ENCODE measurements around the gene ASXL1. TPM values are rescaled to one million over a fixed set of nuclear protein-coding genes. Genes with fewer than 3 reads are reported as not detected.
"Not testable (repeated sequence)": the region's sequence is repeated elsewhere in the genome, so short reads cannot be mapped to it uniquely, and the experiment has no call there.

The ASXL1 gene
- total and polyA plus RNA-seq, 2 donors (not counting 1 experiment from before 2014, with no cell fraction given): 93.0 to 180 TPM

GRCh38 chr20:32380745-32381144, 22.6 kb downstream of the ASXL1 start:
- CTCF ChIA-PET: no interaction called here
- intact Hi-C loops (cut with micrococcal nuclease): no loop called here
- Histone ChIP-seq H3K4me2 (replicated peaks; ENCODE audit: low read depth, low read length, poor library complexity, severe bottlenecking) (no peak overlapping the region), H2AFZ (ENCODE audit: insufficient read depth, low read depth, low read length, poor library complexity, severe bottlenecking) (no peak overlapping the region), H3K27ac (ENCODE audit: low read length in 2 of 2) (no peak overlapping the region), H3K4me1 (ENCODE audit: control insufficient read depth in 2 of 2, insufficient read depth in 2 of 2, low read length in 2 of 2) (no peaks in the 10 kb centered on the region), H3K9ac (ENCODE audit: low read length) (no peak overlapping the region), H3K36me3 (replicated peaks in 1 of 2; ENCODE audit: control extremely low read depth in 1 of 2, control insufficient read depth in 1 of 2, extremely low read depth in 1 of 2, insufficient read depth in 2 of 2, low read length in 1 of 2) (peaks cover 4 to 16% of the 10 kb centered on the region in 2 experiments), H3K4me3 (ENCODE audit: control extremely low read depth in 1 of 5, extremely low read depth in 1 of 5, insufficient read depth in 1 of 5, low read depth in 2 of 5, low read length in 4 of 5) (no peak overlapping the region), H3K27me3 (replicated peaks in 1 of 4; ENCODE audit: control extremely low read depth in 1 of 4, control insufficient read depth in 3 of 4, insufficient read depth in 4 of 4, low read length in 3 of 4) (no peaks in the 10 kb centered on the region), H3K79me2 (ENCODE audit: control insufficient read depth, insufficient read depth, low read length) (peaks cover 84% of the 10 kb centered on the region), H4K20me1 (ENCODE audit: control insufficient read depth, insufficient read depth, low read length, poor library complexity, severe bottlenecking) (peaks cover 39% of the 10 kb centered on the region), H3K9me3 (ENCODE audit: control extremely low read depth in 1 of 3, control insufficient read depth in 2 of 3, insufficient read depth in 1 of 3, low read length in 2 of 3) (no peaks in the 10 kb centered on the region)
- Mint-ChIP-seq H3K4me1 (peaks cover 11% of the 10 kb centered on the region), H3K4me3 (no peak overlapping the region), H3K9me3 (ENCODE audit: insufficient read depth) (no peaks in the 10 kb centered on the region), H3K27ac (no peak overlapping the region), H3K27me3 (no peaks in the 10 kb centered on the region)
- POLR2A ChIA-PET: no interaction called here
- ATAC-seq (ENCODE audit: low read depth) (no peak), DNase-seq (no peak)
- WGBS (ENCODE audit: insufficient coverage): 100% methylated on average over 2 of the region's 3 CpGs
- no peak for TF ChIP-seq CTCF (IDR thresholded peaks at IDR 0.05)
- no peak for TF ChIP-seq EZH2 (IDR thresholded peaks at IDR 0.05; ENCODE audit: borderline replicate concordance, insufficient read depth, low read depth, low read length, poor library complexity, severe bottlenecking)

- CTCF ChIA-PET: no interaction called here
- no peaks in the 10 kb centered on the region for H3K9me3 Mint-ChIP-seq (ENCODE audit: insufficient read depth)
- Histone ChIP-seq H3K36me3 (replicated peaks in 1 of 2; ENCODE audit: control extremely low read depth in 1 of 2, control insufficient read depth in 1 of 2, extremely low read depth in 1 of 2, insufficient read depth in 2 of 2, low read length in 1 of 2) (peaks cover 4 to 18% of the 10 kb centered on the region in 2 experiments), H3K9me3 (ENCODE audit: control extremely low read depth in 1 of 3, control insufficient read depth in 2 of 3, insufficient read depth in 1 of 3, low read length in 2 of 3) (no peaks in the 10 kb centered on the region), H4K20me1 (ENCODE audit: control insufficient read depth, insufficient read depth, low read length, poor library complexity, severe bottlenecking) (peaks cover 45% of the 10 kb centered on the region), H3K9ac (ENCODE audit: low read length) (no peak overlapping the region), H3K4me2 (replicated peaks; ENCODE audit: low read depth, low read length, poor library complexity, severe bottlenecking) (no peak overlapping the region), H2AFZ (ENCODE audit: insufficient read depth, low read depth, low read length, poor library complexity, severe bottlenecking) (no peak overlapping the region), H3K27ac (ENCODE audit: low read length in 2 of 2) (no peak overlapping the region), H3K27me3 (replicated peaks in 1 of 4; ENCODE audit: control extremely low read depth in 1 of 4, control insufficient read depth in 3 of 4, insufficient read depth in 4 of 4, low read length in 3 of 4) (no peaks in the 10 kb centered on the region), H3K4me3 (ENCODE audit: control extremely low read depth in 1 of 5, extremely low read depth in 1 of 5, insufficient read depth in 1 of 5, low read depth in 2 of 5, low read length in 4 of 5) (no peak overlapping the region), H3K79me2 (ENCODE audit: control insufficient read depth, insufficient read depth, low read length) (peaks cover 89% of the 10 kb centered on the region), H3K4me1 (ENCODE audit: control insufficient read depth in 2 of 2, insufficient read depth in 2 of 2, low read length in 2 of 2) (peaks cover 2 to 7% of the 10 kb centered on the region in 2 donors)
- H3K4me3 Mint-ChIP-seq: no peak overlapping the region
- H3K27ac Mint-ChIP-seq: no peak overlapping the region
- DNase-seq: no peak
- H3K27me3 Mint-ChIP-seq: no peaks in the 10 kb centered on the region
- whole genome bisulfite sequencing (ENCODE audit: insufficient coverage): 93% methylated on average over 2 of the region's 11 CpGs
- intact Hi-C loops (cut with micrococcal nuclease): no loop called here
- H3K4me1 Mint-ChIP-seq: peaks cover 21% of the 10 kb centered on the region
- TF ChIP-seq CTCF (IDR thresholded peaks at IDR 0.05) (no peak), EZH2 (IDR thresholded peaks at IDR 0.05; ENCODE audit: borderline replicate concordance, insufficient read depth, low read depth, low read length, poor library complexity, severe bottlenecking) (no peak)
- no peak for ATAC-seq (ENCODE audit: low read depth)
- POLR2A ChIA-PET: interaction anchor here (0.6 kb wide), 1 partner anchor 40 kb away, joined by 4 read pairs; no protein-coding TSS in a partner anchor
Observed at GRCh38 chr20:32382102-32382950, 24.2 kb downstream of the ASXL1 start.

GRCh38 chr20:32383441-32383840, 25.3 kb downstream of the ASXL1 start:
- intact Hi-C loops (cut with micrococcal nuclease): not testable (repeated sequence)
- H3K36me3 ChIP-seq (replicated peaks in 1 of 2; ENCODE audit: control extremely low read depth in 1 of 2, control insufficient read depth in 1 of 2, extremely low read depth in 1 of 2, insufficient read depth in 2 of 2, low read length in 1 of 2): peaks cover 4 to 16% of the 10 kb centered on the region in 2 experiments

More at GRCh38 chr20:32383441-32383840, 25.3 kb downstream of the ASXL1 start:
- CTCF ChIA-PET: interaction anchor here (0.7 kb wide), 1 partner anchor 15 kb away, joined by 4 read pairs; no protein-coding TSS in a partner anchor
- H3K9me3 Mint-ChIP-seq (ENCODE audit: insufficient read depth); POLR2A ChIA-PET; H3K27ac ChIP-seq (ENCODE audit: low read length in 2 of 2); H3K9me3 ChIP-seq (ENCODE audit: control extremely low read depth in 1 of 3, control insufficient read depth in 2 of 3, insufficient read depth in 1 of 3, low read length in 2 of 3); H3K27ac Mint-ChIP-seq; H3K4me3 ChIP-seq (ENCODE audit: control extremely low read depth in 1 of 5, extremely low read depth in 1 of 5, insufficient read depth in 1 of 5, low read depth in 2 of 5, low read length in 4 of 5); H2AFZ ChIP-seq (ENCODE audit: insufficient read depth, low read depth, low read length, poor library complexity, severe bottlenecking); H3K27me3 Mint-ChIP-seq; H3K4me1 ChIP-seq (ENCODE audit: control insufficient read depth in 2 of 2, insufficient read depth in 2 of 2, low read length in 2 of 2); H3K4me3 Mint-ChIP-seq; DNase-seq; H3K4me2 ChIP-seq (replicated peaks; ENCODE audit: low read depth, low read length, poor library complexity, severe bottlenecking); H3K9ac ChIP-seq (ENCODE audit: low read length); H3K27me3 ChIP-seq (replicated peaks in 1 of 4; ENCODE audit: control extremely low read depth in 1 of 4, control insufficient read depth in 3 of 4, insufficient read depth in 4 of 4, low read length in 3 of 4); ATAC-seq (ENCODE audit: low read depth): not testable (repeated sequence)
- peaks cover 89% of the 10 kb centered on the region for H3K79me2 ChIP-seq (ENCODE audit: control insufficient read depth, insufficient read depth, low read length)
- H3K4me1 Mint-ChIP-seq: peaks cover 27% of the 10 kb centered on the region
- H4K20me1 ChIP-seq (ENCODE audit: control insufficient read depth, insufficient read depth, low read length, poor library complexity, severe bottlenecking): peaks cover 40% of the 10 kb centered on the region
- 96% methylated on average over 5 of the region's 9 CpGs for WGBS (ENCODE audit: insufficient coverage)
